HG02588 (cell line): ENCODE results near the gene XIST.
"Not testable (repeated sequence)": the region's sequence is repeated elsewhere in the genome, so short reads cannot be mapped to it uniquely, and the experiment has no call there.

Experiments used
- ATAC-seq: cut with Tn5 transposase; IDR thresholded peaks from one replicate; pipeline ENCODE4 v1.9.1; 2021; ENCODE audit warnings: mild to moderate bottlenecking, moderate library complexity; ENCODE audit not compliant: unreplicated experiment

The XIST gene

DNA sequence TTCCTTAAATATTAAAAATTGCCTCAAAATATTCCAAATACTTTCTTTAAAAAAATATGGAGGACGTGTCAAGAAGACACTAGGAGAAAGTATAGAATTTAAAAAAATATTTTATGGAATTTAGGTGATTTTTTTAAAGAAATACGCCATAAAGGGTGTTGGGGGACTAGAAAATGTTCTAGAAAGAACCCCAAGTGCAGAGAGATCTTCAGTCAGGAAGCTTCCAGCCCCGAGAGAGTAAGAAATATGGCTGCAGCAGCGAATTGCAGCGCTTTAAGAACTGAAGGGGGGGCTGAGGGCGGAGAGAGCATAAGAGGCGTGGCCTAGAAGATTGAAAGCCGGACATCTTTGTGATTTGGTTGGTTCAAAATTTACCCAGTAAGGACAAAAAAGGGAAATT, at the start of gene XIST:
XIST (minus strand) TSS at position 248 of the 400 bp plus-strand sequence.
- no peak for ATAC-seq

- ATAC-seq = not testable (repeated sequence)
Measured at GRCh38 chrX:73898315-73898714, 45.8 kb upstream of the XIST start.

DNA sequence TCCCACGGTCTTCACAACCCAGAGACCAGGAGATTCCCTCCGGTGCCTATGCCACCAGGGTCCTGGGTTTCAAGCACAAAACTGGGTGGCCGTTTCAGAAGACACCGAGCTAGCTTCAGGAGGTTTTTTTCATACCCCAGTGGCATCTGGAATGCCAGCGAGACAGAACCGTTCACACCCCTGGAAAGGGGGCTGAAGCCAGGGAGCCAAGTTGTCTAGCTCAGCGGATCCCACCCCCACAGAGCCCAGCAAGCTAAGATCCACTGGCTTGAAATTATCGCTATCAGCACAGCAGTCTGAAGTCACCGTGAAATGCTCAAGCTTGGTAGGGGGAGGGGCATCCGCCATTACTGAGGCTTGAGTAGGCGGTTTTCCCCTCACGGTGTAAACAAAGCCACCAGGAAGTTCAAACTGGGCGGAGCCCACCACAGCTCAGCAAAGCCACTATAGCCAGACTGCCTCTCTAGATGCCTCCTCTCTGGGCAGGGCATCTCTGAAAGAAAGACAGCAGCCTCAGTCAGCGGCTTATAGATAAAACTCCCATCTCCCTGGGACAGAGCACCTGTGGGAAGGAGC, 40.1 kb upstream of the XIST start:
- not testable (repeated sequence) for ATAC-seq

- ATAC-seq = not testable (repeated sequence)
Measured at GRCh38 chrX:73882260-73882659, 29.7 kb upstream of the XIST start.

GRCh38 chrX:73877687-73878086, 25.2 kb upstream of the XIST start:
- no peak for ATAC-seq

DNA sequence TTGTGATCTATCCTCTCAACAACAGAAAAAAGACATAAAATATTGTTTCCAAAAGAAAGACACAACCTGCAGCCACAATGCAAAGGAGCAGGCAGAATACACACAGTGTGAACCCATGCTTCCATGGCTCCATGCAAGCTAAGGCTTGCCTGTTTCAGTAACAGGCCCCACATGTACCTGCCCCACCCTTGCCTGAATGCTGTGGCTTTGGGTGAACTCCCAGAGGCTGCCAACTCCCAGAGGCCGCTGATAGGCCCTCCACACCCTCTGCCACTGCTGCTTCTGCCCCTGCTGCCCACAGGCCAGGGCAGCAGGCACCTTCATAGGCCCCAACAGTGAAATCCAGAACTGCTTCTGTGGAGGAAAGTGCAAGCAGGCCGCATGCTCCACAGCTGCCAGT, 24.4 kb upstream of the XIST start:
- ATAC-seq = no peak

DNA sequence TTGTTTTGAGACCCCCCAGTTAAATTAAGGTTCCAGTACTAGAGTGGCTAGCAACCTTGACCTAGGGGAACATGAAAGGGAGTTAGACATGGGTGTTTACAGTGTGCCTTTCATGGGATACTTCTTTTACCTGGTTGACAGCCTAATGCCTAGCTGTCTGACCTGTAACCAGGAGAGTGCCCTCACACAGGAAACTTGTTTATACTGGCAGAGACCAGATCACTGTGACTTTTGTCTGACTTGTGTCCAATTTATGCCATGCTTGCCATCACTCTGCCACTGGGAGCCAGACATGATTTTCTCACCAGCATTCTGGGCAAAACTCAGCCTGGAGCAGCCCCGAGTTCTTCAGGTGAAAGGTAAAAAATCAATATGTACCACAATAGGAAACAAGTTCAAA, 16.4 kb upstream of the XIST start:
- ATAC-seq = no peak

DNA sequence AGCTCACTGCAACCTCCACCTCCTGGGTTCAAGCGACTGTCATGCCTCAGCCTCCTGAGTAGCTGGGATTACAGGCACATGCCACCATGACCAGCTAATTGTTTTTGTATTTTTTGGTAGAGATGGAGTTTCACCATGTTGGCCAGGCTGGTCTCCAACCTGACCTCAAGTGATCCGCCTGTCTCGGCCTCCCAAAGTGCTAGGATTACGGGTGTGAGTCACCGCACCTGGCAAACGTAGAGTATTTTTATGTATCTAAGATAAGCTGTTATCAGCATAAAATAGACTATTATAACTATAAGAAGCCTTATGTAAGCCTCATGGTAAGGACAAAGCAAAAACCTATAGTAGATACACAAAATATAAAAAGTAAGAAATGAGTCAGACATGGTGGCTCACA, 14.6 kb upstream of the XIST start:
- ATAC-seq = no peak

DNA sequence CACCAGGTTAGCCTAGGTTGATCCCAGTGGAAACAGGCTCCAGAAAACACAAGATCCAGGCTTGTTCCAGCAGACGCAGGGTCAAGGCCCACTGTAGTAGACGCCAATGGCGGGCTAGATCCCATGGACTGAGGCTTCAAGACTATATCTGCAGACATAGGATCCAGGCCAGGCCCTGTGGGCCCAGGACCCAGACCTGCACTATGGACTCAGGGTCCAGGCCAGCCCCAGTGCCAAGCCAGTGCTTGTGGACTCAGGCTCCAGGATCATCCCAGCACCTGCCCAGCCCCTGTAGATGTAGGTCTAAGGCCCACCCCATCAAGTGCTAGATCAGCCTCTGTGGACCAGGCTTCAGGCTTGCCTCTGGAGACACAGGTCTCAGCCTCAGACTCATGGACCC, 11.3 kb upstream of the XIST start:
- no peak for ATAC-seq

- ATAC-seq = no peak
Measured at GRCh38 chrX:73863268-73863667, 10.8 kb upstream of the XIST start.

DNA sequence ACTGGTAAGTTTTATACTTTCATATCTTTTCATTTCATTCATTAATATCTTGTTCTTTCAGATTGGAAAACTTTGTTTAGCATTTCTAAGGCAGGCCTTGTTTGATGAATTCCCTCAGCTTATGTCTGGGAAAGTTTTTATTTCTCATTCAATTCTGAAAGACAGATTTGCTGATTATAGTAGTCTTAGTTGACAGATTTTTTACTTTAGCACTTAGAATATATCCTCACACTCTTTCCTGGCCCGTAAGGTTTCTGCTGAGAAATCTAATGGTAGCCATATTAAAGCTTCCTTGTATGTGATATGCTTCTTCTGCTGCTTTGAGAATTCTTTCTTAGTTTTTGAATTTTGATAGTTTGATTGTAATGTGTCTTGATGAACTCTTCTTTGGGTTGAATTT, 7.1 kb upstream of the XIST start:
- ATAC-seq = no peak

DNA sequence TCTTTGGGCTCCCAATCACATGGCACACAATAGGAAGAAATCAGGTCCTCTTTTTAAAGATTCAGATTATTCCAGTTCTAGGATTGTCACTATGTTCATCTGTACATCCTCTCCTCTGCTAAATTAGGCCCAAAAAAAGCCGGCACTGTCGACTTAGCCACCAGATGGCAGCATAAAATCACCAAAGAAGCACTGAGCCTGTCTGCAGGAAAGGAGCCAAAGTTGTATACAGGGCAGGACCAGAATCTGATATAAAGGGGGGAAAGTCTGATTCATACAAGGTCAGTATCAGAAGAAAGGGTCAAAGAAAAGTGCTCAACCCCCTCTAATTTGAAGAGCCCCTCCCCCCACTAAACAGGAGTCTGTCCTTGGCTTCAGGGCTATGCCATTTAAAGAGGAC, 3.0 kb upstream of the XIST start:
- no peak for ATAC-seq

GRCh38 chrX:73852022-73852421, 492 bp downstream of the XIST start:
- no peak for ATAC-seq

DNA sequence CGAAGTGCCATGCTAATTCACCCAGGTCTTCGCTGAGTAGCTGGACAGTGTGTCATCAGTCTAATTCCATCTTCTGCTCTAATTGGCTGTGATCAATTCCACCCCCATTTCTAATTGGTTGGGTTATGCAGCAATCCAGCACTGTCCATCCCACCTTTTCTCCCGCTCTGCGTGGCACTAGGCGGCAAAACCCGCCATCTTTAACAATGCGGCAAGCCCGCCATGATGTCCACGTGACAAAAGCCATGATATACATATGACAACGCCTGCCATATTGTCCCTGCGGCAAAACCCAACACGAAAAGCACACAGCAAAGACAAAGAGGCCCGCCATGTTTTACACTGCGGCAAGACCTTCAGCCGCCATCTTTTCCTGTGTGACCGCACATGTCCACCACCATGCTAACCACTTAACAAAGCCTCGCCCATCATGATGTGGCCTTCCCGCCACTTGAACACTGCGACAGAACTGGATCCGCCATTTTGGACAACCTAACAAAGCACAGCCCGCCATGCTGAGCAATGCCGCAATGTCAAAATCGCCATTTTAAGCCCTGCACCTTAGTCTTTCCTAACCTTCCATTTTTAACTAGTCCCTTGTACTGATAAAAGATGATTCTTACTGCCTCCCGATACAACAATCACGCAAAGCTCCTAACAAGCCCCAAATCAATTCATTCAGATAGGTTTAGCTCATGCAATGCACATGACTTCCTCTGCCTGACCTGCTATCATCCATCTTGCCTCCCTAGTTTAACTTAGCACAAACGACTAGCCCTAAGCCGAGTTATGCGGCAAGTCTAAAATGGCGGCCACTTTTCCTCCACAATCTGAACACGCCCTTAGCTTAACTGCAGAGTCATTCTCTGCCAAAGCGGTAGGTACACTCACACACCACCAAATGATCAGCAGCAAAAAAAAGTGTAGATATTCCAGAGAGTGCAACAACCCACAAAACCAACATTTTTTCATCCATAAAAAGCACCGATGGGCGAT, 1.2 kb downstream of the XIST start:
- ATAC-seq = no peak

DNA sequence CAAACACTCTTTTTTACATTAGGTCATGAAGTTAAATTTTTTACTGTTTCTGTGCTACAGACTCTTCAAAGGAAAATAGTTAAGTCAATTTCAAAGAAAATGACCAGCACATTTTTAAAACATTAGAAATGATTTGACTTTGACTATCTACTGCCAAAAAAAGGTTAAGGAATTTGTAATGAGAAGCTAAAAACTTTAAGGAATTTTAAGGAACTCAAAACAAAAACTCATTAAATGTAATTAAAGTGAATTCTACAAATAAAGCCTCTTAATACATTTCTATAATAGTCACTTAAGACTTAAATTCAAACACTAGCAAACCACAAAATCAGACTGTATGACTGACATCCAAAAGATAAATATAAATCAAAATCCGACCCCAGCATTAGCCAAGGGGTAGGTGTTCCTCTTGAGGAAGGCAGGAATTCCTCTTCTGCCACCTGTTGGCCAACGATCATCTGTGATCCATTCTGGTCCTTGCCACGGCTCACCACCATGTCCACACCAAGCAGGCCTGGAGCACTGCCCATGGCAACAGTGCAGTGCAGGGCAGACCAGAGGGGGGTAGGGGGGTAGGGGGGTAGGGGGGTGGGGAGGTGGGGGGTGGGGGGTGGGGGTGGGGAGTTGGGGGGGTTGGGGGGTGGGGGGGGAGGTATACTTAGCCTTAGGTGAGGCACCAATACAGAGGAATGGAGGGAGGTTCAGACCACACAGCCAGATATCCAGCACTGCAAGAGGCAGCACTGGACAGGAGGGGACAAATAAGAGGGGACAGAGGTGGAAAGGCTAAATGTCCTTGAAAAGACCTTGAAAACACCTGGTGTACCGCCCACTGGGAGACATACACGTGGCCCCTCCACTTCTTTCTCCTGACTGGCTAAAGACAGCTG, 2.1 kb downstream of the XIST start:
- no peak for ATAC-seq

- ATAC-seq = no peak
Measured at GRCh38 chrX:73849073-73849472, 3.4 kb downstream of the XIST start.

- no peak for ATAC-seq
Measured at GRCh38 chrX:73847991-73848390, 4.5 kb downstream of the XIST start.

GRCh38 chrX:73847100-73847499, 5.4 kb downstream of the XIST start:
- ATAC-seq = no peak

- no peak for ATAC-seq
Measured at GRCh38 chrX:73842541-73843234, 9.8 kb downstream of the XIST start.

- no peak for ATAC-seq
Measured at GRCh38 chrX:73841337-73841736, 11.2 kb downstream of the XIST start.
